NCI-H1436 treated with DMSO at 0.1 percent for 48 hours (cell line): ENCODE data around the gene MAD2L2.
"Not testable (repeated sequence)": the region's sequence is repeated elsewhere in the genome, so short reads cannot be mapped to it uniquely, and the experiment has no call there.

Source experiments
- DNase-seq: peaks from one replicate; lab custom pipeline; 2025; lab: John Stamatoyannopoulos, UW

Gene MAD2L2

DNA sequence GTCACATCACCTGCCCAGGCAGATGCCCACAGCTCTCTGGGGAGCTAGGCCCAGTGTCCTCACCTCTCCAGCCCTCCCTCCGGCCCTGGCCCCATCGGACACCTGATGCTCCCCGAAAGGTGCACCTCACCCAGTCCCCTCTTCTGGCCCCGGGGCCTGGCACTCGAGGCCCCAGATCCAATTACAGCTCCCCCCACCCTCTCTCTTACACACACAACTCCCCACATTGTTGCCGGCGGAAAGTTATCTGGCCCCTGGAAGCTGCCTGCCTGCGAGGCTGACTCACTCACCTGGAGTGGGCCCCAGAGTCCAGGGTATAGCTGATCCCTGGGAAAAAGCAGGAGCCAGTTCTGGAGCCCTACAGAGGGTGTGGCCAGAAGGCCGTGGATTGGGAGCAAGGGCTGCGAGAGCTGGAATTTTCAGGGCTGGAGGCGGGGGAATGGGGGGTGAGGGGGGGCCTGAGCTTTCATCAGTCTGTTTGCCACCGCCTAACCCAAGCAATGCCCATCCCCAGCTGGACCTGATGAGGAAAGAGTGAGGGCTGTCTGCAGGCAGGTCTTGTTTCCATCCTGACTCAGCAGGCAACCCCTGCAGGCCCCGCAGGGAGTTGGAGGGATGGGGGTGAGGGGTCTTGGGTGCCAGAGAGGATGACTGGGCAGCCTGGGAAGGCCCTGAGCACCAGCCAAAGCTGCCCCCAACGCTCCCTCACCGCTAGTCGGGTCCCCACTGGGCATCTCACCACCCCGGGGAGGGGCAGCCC, 27.7 kb downstream of the MAD2L2 start:
- no peak for DNase-seq

DNA sequence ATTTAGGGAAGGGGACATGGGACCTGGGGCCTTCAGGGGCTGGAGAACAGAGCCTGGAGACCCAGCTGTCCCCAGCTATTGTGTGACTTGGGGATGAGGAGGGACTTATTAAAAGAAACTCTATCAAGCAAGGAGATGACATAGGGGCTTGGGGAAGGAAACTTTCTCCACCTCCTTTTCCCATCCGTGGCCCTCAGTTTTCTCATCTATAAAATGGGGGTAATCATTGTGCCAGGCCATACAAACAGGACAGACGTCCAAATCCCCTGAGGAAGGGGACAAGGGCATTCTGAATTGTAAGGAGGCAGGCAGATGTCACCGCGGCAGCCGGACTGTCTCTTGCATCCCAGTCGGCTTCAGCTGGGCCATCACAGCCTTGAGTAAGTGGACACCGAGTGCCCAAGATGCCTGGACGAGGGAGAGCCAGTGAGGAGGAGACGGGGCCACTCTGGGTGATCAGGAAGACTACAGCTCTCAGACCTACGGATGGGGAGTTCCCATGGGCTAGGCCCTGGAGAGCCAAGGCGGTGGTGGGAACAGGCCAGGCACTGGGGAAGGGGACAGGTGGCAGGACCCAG, 28.7 kb downstream of the MAD2L2 start:
- DNase-seq: no peak

DNA sequence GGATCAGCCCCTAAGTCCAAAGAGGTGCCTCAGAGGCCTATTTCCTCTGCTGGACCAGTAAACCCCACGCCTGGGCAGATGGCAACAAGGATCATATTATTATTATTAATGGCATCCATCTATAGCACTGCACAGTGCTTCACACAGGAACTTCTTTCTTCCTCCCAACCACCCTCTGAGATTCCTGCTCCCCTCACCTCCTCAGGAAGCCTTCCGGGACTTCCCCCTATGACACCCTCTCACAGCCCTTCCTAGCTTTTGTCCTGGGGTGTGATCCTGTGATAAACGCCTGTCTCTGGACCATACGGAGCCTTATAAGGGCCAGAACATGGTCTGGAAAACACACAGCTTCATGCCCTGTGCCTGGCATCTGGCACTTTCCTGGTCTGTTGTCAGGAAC, 29.9 kb downstream of the MAD2L2 start:
- DNase-seq: no peak

DNA sequence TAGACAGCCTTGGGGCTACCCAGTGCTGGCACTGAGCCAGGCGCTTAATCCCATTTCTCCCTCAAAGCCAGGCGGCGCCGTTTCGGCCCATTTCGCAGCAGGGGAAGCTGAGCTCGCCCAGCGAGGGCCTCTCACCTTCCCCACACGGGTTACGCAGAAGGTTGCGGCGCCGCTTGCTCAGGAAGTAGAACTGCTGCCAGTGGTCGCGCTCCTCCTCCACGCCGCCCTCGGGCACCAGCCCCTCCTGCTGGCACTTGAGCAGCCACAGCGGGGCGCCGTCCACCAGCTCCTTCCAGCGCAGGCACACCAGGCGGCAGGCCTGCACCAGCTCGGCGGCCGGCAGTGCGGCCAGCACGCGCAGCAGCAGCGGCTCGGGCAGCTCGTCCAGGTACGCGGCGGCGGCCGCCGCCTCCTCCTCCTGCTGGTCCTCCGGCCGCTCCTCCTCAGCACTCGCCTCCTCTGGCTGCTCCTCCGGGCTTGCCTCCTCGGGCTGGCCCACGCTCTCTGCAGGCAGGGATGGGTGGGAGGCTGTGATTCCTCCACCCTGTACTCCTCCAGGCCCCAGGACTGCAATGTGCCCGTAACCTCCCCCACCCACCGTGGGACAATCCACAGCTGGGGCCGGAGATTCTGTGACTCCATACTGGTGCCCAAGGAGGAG, 30.5 kb downstream of the MAD2L2 start:
- no peak for DNase-seq

DNA sequence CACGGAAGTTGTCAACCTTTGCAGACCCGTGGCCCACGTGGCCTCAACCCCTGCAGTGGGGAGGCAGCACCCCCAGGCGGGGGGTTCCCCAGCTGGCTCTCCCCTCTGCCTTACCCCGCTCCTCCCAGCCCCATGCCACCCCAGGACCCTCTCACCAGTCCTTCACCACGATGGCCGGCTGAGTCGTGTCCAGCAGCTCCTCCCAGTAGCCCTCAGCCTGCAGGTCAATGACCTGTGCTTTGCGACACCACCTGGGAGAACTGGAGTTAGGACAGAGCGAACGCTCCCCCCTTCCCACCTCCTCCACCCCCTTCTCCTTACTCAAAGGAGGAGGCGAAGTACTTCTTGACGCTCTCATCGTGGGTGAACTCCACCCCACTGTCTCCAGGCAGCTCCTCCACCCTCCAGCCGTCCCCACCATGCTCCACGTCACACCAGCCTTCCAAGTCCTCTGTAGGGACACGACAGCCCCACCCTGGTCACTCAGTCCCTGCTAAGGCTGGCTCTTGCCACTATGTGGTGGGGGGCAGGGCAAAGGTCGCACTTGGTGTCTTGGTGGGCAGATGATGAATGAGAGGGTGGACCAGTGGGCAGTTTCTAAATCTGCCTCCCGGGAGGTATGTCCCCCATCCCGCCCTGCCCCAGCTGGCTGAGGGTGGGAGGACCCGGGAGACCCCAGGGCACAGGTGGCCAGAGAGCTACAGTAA, 31.2 kb downstream of the MAD2L2 start:
- no peak for DNase-seq

DNA sequence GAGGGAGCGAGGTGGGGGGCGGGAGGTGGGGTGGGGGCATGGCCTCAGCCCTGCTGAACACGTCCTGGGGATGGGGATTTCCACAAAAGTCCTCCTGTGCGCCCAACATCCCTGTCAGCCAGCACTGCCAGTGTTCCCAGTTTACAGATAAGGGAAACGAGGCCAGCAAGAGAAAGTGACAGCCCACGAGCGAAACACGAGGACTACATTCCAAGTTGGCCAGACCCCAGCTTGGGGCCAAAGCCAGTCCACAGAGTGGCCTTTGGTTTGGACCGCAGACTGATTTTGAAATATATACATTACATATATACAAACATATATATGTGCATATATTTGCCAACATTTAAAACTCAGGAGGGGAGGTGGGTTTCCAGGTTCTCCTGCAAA, 31.7 kb downstream of the MAD2L2 start:
- DNase-seq: no peak

DNA sequence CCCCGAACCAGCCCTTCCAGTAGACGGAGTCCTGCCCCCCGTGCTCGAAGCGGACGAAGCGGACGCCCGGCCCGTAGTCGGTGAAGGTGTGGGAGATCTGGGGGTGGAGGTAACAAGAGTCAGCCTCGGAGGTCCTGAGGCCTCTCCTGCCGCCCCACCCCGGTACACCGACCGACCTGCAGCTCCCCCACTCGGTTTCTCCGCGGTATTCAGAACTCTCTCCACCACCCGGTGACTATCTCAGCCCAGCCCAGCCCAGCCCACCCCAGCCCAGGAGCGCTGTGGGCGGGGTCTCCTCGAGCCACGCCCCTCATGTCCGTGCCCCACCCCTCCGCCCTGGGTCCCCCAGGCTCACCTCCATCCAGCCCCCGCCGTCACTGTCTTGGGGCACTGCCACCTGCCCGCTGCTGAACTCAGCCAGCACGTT, 32.2 kb downstream of the MAD2L2 start:
- DNase-seq: no peak

DNA sequence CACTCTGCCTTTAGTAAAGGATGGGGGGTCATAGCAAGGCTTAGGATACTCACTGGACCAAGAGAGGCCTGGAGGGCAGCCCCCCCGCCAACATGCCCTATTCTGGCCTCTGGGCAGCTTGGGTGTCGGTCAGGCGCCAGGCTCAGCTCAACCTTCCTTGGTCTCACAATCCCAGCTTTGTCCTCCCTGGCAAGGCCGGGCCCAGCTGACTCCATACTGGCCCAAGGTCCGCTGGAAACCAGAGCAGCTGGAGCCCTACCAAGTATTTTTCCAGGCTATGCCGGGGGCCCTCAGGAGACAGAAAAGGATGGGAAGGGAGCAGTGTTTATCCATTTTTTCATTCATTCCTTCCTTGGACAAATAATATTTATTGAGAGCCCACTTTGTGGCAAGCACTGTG, 32.9 kb downstream of the MAD2L2 start:
- no peak for DNase-seq

DNA sequence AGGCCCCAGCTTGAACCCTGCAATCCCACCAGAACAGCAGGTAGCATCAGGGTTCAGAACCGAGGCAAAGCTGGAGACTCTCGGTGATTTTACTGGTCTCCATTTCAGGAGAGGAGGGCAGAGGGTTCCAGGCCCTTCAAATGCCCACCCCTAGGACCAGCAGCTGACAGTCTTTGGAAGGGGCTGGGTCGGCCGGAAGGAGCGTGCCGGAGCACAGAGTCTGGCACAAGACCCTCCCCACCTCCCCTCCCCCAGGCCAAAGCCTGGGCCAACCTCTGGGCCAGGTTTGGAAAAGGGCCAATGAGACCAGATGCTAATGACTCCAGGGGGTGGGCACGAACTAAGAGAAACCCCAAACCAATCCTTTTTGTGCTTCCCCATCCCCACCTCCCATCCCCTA, 33.6 kb downstream of the MAD2L2 start:
- DNase-seq: no peak

DNA sequence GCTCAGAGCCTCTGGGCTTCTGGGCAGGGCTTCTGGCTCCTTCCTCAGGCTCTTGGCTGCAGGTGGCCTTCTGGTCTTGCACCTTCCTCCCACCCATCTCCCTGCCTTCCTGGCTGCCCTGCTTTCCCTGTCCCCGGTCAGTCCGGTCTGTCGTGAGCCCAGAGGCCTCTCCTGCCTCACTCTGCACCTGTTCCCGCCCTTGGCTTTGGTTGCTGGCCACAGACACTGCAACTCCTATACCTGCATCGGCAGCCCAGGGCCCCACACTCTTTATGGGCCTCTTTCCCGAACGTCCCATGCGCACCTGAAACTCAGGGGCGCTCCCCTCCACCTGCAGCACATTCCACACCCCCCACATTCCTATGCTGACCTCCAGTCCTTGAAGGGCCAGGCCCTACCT, 34.6 kb downstream of the MAD2L2 start:
- DNase-seq: no peak

DNA sequence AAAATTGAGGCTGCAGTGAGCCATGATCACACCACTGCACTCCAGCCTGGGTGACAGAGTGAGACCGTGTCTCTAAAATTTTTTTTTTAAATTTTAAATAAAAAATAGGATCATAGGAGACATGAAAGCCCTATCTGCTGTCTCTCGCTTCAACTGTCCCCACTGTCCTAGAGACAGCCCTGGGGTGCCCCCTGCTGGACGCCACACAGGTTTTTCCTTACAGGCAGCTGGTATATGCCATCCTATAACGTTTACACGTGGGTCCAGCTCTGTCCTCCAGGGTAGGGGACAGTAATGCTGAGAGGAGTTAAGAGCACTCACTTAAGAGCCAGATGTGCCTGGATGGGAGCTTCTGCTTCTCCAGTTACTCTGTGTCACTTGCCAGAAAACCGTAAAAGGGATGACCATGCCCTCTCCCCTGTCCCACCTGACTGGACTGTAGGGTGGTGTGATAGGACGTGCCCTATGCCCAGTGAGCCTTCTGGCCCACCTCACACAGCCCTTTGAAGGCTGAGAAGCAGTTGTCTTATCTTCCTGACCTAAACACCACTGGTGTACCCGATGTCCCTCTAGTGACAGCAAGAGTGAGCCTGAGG, 35.2 kb downstream of the MAD2L2 start:
- DNase-seq: no peak

DNA sequence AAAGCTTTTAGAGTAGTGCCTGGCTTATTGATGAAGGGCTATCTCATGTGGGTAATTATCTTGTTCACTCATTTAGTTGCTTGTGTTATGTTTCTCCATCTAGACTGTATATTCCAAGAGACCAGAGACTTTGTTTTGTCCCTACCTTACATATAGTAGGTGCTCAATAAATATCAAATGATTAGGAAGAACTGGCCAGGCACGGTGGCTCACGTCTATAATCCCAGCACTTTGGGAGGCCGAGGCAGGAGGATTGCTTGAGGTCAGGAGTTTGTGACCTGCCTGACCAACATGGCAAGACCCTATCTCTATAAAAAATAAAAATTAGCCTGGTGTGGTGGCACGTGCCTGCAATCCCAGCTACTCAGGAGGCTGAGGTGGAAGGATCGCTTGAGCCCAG, 35.7 kb downstream of the MAD2L2 start:
- DNase-seq: no peak

DNA sequence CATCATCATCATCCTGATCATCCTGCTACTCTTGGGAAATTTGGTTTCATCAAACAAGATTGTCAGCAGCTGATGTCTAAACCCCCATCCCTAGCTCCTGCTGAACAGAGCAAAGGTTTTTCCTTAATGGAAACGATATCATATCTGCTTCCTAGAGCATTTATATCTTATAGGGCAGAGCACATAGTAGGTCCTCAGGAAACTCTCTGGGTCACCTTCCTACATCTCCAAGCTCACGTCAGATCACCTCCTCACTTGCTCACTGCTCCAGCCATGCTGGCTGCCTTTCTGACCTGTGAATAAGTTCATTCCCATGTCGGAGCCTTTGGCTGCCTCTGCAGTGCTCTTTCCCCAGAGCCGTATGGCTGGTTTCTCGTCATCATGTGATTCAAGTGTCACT, 37.2 kb downstream of the MAD2L2 start:
- no peak for DNase-seq

DNA sequence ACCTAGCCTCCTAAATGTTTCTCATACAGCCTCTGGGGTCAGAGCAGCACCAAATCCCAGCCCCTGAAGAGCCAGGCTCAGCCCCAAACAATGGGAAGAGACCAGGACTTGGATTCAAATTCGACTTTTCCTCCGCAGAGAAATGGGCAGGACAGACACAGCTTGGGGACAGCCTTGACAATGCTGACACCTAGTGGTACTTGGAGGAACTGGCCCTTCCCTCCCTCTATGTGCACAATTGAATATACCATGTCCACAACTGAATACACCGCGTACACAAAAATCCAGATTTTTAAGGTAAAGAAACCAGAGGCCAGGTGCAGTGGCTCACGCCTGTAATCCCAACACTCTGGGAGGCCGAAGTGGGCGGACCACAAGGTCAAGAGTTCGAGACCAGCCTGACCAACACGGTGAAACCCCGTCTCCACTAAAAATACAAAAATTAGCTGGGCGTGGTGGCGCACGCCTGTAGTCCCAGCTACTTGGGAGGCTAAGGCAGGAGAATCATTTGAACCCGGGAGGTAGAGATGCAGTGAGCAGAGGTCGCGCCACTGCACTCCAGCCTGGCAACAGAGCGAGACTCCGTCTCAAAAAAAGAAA, 38.4 kb downstream of the MAD2L2 start:
- DNase-seq: not testable (repeated sequence)

DNA sequence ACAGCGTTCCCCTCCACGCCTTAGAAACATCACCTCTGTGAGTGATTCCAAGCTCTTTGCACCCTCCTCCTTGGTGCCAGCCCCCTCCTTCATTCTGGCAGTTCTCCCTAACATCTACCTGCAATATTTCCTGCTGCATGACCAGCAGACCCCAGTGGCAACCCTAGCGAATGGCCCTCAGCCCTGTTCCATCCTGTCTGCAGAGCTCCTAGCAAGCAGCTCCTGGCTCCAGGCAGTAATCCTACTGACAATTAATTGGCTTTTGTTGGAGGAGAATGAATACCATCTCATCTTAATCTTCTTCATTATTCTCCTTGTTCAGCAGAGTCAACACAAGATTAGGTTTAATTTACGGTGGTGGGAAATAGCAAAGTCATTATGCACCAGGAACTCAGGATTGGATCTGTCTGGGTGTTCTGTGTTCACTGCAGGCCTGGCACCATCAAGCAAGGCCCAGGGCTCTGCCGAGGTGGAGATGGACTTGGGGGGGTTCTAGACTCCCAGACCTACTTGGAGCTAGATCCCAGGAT, 39.1 kb downstream of the MAD2L2 start:
- no peak for DNase-seq

DNA sequence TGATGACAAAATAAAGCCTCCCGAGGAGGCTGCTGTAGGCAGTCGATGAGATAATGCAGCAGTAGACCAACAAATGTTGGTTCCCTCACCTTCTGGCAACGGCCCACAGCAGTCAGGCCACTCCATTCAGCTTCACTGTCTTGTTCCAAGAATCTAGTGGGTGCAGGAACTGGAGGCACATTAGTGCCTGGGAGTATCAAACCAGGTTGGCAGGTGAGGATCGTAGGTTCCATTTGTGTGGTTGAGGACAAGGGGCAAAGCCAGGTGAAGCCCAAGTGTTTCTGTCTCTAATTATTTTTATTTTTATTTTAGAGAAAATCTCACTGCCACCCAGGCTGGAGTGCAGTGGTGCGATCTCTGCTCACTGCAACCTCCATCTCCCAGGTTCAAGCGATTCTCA, 40.0 kb downstream of the MAD2L2 start:
- no peak for DNase-seq

DNA sequence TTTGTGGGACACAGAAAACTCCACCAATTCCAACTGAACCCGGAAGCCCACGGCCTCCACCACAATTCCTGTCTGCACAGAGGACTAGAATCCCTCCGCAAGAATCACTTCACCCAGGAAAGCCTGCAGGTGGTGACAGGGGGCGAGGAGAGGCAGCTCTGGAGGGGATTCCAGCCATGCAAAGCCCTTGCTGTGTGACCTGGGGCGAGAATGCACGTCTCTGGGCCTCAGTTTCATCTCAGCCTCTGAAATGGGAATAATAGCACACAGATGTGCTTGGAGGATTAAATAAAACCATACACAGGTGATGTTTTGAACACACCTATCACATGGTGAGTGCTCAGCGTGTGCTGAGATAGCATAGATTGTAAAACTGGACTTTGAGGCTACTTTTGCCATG, 40.8 kb downstream of the MAD2L2 start:
- DNase-seq: no peak

DNA sequence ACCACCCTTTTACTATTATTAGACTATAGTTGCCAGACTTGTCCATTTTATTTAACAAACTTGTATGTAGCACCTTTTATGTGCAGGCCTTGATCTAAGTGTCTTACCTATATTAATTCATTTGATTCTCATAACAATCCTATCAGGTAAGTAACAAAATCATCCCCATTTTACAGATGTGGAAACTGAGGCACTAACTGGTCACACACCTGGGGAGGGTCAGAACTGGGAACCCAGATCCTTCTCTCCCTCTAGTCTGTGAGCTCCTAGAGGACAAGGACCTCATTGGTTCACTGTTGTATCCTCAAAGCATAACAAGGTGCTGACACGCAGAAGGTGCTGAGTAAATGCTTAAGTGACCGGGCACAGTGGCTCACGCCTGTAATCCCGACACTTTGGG, 41.6 kb downstream of the MAD2L2 start:
- no peak for DNase-seq

DNA sequence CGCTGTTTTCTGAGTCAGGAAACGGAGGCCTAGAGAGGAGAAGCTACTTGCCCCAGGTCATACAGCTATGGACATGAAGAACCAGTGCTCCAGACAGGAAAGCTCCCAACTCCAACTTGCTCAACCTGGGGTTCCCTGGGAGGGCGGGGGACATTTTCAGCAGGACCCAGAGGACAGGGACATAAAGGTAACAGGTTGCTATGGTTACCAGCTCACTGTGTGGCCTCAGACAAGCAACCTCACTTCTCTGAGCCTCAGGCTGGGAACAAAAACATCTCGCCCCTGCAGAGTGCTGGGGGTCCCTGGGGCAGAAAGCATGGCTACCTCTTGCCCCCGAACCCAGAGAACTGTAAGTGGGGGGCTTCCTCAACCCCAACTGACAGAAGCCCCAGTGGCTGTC, 42.8 kb downstream of the MAD2L2 start:
- no peak for DNase-seq

DNA sequence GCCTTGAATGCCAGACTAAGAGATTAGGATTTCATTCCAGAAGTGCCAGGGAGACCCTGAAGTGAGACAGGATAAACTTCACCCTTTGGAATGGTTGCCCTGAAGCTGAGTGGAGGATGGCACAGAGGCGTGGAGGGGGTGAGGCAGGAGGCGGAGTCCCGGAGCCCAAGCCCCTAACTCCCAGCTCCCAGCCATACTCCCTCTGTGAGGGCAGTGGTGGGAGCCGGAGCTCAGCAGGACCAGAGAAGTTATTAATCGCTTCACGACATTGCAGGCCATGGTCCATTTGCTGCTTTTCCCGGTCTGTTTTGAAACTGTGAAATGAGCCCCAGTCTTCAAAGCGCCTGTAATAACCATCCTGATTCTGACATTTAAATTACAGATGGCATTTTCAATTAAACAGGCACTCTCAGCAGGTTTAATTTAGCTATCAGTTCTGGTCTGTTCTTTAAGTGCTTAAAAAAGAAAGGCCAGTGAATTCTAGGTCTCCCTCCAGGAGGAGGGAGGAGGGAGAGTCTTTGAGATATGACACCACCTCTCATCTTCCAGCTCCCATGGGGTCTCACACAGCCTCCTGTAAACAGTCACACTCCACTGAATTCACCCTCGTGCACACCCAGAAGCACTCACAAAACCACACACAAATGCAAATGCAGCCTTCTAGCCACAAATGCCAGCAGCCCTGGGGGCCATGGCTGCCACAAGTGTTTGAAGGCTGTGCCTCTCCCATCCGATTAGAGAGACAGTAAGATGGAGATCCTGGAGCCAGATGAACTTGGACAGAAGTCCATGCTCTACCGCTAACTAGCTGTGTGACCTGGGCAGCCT, 46.4 kb downstream of the MAD2L2 start:
- DNase-seq: peak; percentile 36
